Activated B cell treated with CpG ODN at 0.5 μM for 24 hours (primary cell): ENCODE data around the gene ZNF346. TPM values are rescaled to one million over a fixed set of nuclear protein-coding genes. Genes with fewer than 3 reads are reported as not detected.
"Not testable (repeated sequence)": the region's sequence is repeated elsewhere in the genome, so short reads cannot be mapped to it uniquely, and the experiment has no call there.

Source experiments
- ATAC-seq: fragments of 200-7000 bp; cut with Tn5 transposase; one replicate; pipeline ENCODE4 v1.10.0; 2021; ENCODE audit warnings: low read depth, mild to moderate bottlenecking, moderate library complexity
- CTCF ChIA-PET: fragments of 350-600 bp; sonication (Branson Sonifier 250); formaldehyde crosslinking; loops from one replicate; lab custom pipeline; 2021; ENCODE audit warnings: antibody characterized with exemption; lab: Charles Lee
- POLR2A ChIA-PET: fragments of 350-600 bp; sonication (Branson Sonifier 250); formaldehyde crosslinking; loops from one replicate; lab custom pipeline; 2021; ENCODE audit warnings: antibody characterized with exemption; lab: Charles Lee
- DNase-seq: peaks from one replicate; pipeline ENCODE4 v3.0.0; 2022
- H3K27ac Mint-ChIP-seq: one replicate; pipeline ENCODE4 v1.8.0; 2020; ENCODE audit warnings: mixed read lengths
- H3K27me3 Mint-ChIP-seq: one replicate; pipeline ENCODE4 v1.8.0; 2021; ENCODE audit warnings: mixed read lengths
- H3K36me3 Mint-ChIP-seq: one replicate; pipeline ENCODE4 v1.8.0; 2021; ENCODE audit warnings: low read depth, mixed read lengths
- H3K4me1 Mint-ChIP-seq: one replicate; pipeline ENCODE4 v1.8.0; 2021; ENCODE audit warnings: mixed read lengths
- H3K4me3 Mint-ChIP-seq: one replicate; pipeline ENCODE4 v1.8.0; 2020; ENCODE audit warnings: mild to moderate bottlenecking, mixed read lengths
- H3K9me3 Mint-ChIP-seq: one replicate; pipeline ENCODE4 v1.8.0; 2020; ENCODE audit warnings: mixed read lengths
- intact Hi-C: fragments of 100-400 bp; cut with micrococcal nuclease; formaldehyde crosslinking; loops from one replicate; pipeline ENCODE4 v1.15.1; 2024
- total RNA-seq: library from RNA; stranded (reverse); gene quantifications from 2 replicates; pipeline ENCODE4 v1.2.3, GENCODE V29; 2022
- TF ChIP-seq, protein P1 (sequence below): fragments of 200-600 bp; IDR thresholded peaks from one replicate; pipeline ENCODE4 v1.8.0; 2022; ENCODE audit warnings: antibody characterized with exemption, mild to moderate bottlenecking

The ZNF346 gene
- total RNA-seq, 1 donor from 2014 or later: 31.4 TPM

DNA sequence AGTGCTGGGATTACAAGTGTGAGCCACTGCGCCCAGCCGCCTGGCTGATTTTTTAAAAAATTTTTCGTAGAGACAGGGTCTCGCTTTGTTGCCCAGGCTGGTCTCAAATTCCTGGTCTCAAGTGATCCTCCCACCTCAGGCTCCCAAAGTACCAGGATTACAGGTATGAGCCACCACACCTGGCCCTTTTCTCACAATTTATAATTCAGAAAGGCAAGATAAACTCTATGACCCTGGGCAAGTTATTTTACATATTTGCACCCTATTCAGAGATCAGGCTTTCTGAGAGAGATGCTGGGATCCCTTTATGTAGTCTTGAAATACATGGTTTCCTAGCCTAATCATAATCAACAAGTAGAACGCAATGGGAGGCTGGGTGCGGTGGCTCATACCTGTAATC, 20.6 kb downstream of the ZNF346 start:
- H3K27me3 Mint-ChIP-seq: no peaks in the 10 kb centered on the region
- CTCF ChIA-PET: interaction anchor here (0.7 kb wide), 1 partner anchor 38 kb away, joined by 4 read pairs; no protein-coding TSS in a partner anchor
- H3K9me3 Mint-ChIP-seq: no peaks in the 10 kb centered on the region
- POLR2A ChIA-PET: no interaction called here
- DNase-seq (no peak), ATAC-seq (no peak)
- H3K4me3 Mint-ChIP-seq: no peak overlapping the region
- H3K36me3 Mint-ChIP-seq: peaks cover 65% of the 10 kb centered on the region
- H3K27ac Mint-ChIP-seq: no peak overlapping the region
- TF ChIP-seq, protein P1, sequence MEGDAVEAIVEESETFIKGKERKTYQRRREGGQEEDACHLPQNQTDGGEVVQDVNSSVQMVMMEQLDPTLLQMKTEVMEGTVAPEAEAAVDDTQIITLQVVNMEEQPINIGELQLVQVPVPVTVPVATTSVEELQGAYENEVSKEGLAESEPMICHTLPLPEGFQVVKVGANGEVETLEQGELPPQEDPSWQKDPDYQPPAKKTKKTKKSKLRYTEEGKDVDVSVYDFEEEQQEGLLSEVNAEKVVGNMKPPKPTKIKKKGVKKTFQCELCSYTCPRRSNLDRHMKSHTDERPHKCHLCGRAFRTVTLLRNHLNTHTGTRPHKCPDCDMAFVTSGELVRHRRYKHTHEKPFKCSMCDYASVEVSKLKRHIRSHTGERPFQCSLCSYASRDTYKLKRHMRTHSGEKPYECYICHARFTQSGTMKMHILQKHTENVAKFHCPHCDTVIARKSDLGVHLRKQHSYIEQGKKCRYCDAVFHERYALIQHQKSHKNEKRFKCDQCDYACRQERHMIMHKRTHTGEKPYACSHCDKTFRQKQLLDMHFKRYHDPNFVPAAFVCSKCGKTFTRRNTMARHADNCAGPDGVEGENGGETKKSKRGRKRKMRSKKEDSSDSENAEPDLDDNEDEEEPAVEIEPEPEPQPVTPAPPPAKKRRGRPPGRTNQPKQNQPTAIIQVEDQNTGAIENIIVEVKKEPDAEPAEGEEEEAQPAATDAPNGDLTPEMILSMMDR: no peak
- intact Hi-C loops: no loop called here
- no peaks in the 10 kb centered on the region for H3K4me1 Mint-ChIP-seq

DNA sequence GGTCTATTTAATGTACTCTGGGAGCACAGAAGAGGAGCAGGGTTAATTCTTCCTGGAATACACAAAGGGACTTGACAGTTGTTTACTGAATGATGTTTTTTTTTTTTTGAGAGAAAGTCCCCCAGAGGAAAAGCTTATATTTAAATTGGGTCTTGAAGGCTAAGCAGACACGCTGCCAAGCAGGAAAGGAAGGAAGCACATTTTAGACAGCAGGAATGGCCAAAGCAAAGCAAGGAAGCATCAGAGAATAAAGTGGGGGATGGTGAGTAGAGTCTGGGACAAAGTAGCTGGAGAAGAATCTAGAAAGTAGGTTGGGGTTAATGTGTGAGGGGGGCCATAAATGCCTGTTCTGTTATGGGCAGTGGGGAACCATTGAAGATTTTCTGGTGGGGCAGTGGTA, 21.5 kb downstream of the ZNF346 start:
- Mint-ChIP-seq H3K27ac (no peak overlapping the region), H3K36me3 (peaks cover 70% of the 10 kb centered on the region), H3K4me3 (no peak overlapping the region), H3K4me1 (no peaks in the 10 kb centered on the region), H3K9me3 (no peaks in the 10 kb centered on the region), H3K27me3 (no peaks in the 10 kb centered on the region)
- TF ChIP-seq, protein P1: no peak
- ATAC-seq (no peak), DNase-seq (no peak)
- POLR2A ChIA-PET: no interaction called here
- intact Hi-C loops: no loop called here
- CTCF ChIA-PET: interaction anchor here (0.7 to 1.5 kb wide), 2 partner anchors 28 to 39 kb away, joined by 4 read pairs; no protein-coding TSS in a partner anchor

DNA sequence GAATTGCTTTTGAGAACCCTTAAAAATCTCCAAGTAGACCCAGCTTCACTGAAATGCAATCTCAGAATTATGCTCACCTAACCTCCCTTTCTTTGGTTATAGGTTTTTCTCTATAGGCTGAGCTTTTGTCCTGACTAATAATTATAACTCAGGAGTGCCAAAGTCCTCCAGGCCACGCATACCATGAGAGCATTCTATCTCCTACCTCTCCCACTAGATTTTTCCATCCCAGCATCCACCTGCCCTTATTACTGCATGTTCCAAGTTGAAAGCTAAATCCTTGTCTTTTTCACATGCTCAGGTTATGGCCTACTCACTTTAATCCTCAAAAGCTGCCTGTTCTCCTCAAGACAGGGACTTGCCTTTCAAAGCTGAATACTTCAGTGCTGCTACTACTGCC, 22.1 kb downstream of the ZNF346 start:
- CTCF ChIA-PET: interaction anchor here (1.5 kb wide), 1 partner anchor 27 kb away, joined by 4 read pairs; no protein-coding TSS in a partner anchor
- H3K9me3 Mint-ChIP-seq: no peaks in the 10 kb centered on the region
- no peak overlapping the region for H3K4me3 Mint-ChIP-seq
- no peaks in the 10 kb centered on the region for H3K27me3 Mint-ChIP-seq
- no peaks in the 10 kb centered on the region for H3K4me1 Mint-ChIP-seq
- H3K27ac Mint-ChIP-seq: no peak overlapping the region
- intact Hi-C loops: no loop called here
- H3K36me3 Mint-ChIP-seq: peaks cover 70% of the 10 kb centered on the region
- POLR2A ChIA-PET: no interaction called here
- no peak for DNase-seq
- TF ChIP-seq, protein P1: no peak
- no peak for ATAC-seq

DNA sequence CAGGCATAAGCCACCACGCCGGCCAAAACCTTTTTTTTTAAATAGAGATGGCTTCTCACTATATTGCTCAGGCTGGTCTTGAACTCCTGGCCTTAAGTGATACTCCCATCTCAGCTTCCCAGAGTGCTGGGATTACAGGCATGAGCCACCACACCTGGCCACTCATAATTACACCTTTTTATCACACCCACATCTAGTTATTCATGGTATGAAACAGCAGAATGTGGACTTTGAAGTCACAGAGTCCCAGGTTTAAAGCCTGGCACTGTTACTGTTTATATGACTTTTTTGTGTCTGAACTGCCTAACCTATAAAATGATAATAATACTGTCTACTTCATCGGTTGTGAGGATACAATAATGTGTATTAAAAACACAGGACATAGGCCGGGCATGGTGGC, 23.1 kb downstream of the ZNF346 start:
- Mint-ChIP-seq H3K27me3 (no peaks in the 10 kb centered on the region), H3K4me3 (no peak overlapping the region), H3K27ac (no peak overlapping the region), H3K36me3 (peaks cover 71% of the 10 kb centered on the region), H3K4me1 (no peaks in the 10 kb centered on the region), H3K9me3 (no peaks in the 10 kb centered on the region)
- ChIA-PET POLR2A (no interaction called here), CTCF (no interaction called here)
- DNase-seq (no peak), ATAC-seq (no peak)
- TF ChIP-seq, protein P1: no peak
- intact Hi-C loops: no loop called here

DNA sequence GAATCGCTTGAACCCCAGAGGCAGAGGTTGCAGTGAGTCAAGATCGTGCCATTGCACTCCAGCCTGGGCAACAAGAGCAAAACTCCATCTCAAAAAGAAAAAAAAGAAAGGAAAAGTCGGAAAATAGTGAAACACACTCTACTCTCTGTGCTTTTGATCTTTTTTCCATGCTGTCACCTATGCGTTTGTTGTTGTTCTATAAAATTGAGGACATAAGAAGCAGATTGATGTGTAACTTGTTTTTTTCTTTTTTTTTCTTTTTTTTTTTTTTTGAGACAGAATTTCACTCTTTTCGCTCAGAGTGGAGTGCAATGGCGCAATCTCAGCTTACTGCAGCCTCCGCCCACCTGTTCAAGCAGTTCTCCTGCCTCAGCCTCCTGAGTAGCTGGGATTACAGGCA, 26.0 kb downstream of the ZNF346 start:
- DNase-seq, H3K27ac Mint-ChIP-seq, H3K9me3 Mint-ChIP-seq, intact Hi-C loops, ATAC-seq, H3K4me1 Mint-ChIP-seq, H3K27me3 Mint-ChIP-seq, CTCF ChIA-PET, H3K4me3 Mint-ChIP-seq: not testable (repeated sequence)
- POLR2A ChIA-PET: interaction anchor here (0.6 kb wide), 1 partner anchor 20 kb away, joined by 12 read pairs; no protein-coding TSS in a partner anchor
- peaks cover 65% of the 10 kb centered on the region for H3K36me3 Mint-ChIP-seq

DNA sequence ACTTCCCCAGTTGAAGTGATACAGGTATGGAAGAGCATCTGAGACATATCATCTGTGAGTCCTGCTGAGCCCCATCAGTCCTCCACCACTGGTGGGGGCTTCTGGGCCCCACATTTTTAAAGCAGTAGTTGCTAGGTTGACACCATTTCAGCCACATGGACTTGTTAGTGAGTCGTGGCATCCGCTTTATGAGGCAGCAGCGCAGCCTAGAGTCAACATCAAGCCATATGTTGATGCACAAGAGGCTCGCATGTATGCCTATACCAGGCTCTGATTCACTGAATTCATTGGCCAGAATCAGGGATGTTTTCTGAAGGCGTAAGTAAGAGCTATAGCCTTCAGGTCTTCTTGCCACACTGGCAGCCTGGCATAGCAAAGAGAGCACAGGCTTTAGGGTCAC, 26.8 kb downstream of the ZNF346 start:
- Mint-ChIP-seq H3K4me1 (no peaks in the 10 kb centered on the region), H3K36me3 (peaks cover 62% of the 10 kb centered on the region), H3K4me3 (no peak overlapping the region), H3K9me3 (no peaks in the 10 kb centered on the region), H3K27ac (no peak overlapping the region), H3K27me3 (no peaks in the 10 kb centered on the region)
- POLR2A ChIA-PET: interaction anchor here (0.6 to 1.4 kb wide), 2 partner anchors 44 to 328 kb away, joined by 3 to 4 read pairs; no protein-coding TSS in a partner anchor
- DNase-seq: no peak
- CTCF ChIA-PET: no interaction called here
- TF ChIP-seq, protein P1: no peak
- intact Hi-C loops: no loop called here
- ATAC-seq: no peak
